Bronchial epithelial cell (primary cell): ENCODE measurements around the gene SCART1. TPM values are rescaled to one million over a fixed set of nuclear protein-coding genes. Genes with fewer than 3 reads are reported as not detected.
"Not testable (repeated sequence)": the region's sequence is repeated elsewhere in the genome, so short reads cannot be mapped to it uniquely, and the experiment has no call there.

Source experiments
- DNase-seq: peaks from one replicate; pipeline ENCODE4 v3.0.0-alpha.2; 2010; ENCODE audit warnings: low read depth
- FAIRE-seq: peaks from 2 replicates; lab custom pipeline; 2011; peaks lifted over from hg19 to GRCh38; lab: Jason Lieb, UNC
- H3K27me3 ChIP-seq: 2 replicates; pipeline ENCODE4 v1.5.1; 2011; ENCODE audit warnings: low read length; ENCODE audit not compliant: control insufficient read depth, insufficient read depth
- H3K36me3 ChIP-seq: 2 replicates; pipeline ENCODE4 v1.5.1; 2011; ENCODE audit warnings: low read length; ENCODE audit not compliant: control insufficient read depth, insufficient read depth
- H3K4me3 ChIP-seq: 2 replicates; pipeline ENCODE4 v1.5.1; 2011; ENCODE audit warnings: mild to moderate bottlenecking, low read depth, low read length, control low read depth
- total RNA-seq: library from RNA; depleted of rRNA; stranded (reverse); fragments of >200 nt; gene quantifications from 2 replicates; pipeline ENCODE4 v1.2.1, GENCODE V29; 2014
- TF ChIP-seq, protein P1 (sequence below): IDR thresholded peaks from 2 replicates; pipeline ENCODE4 v1.5.1; 2011; ENCODE audit warnings: mild to moderate bottlenecking, moderate library complexity, low read length, control low read depth, inconsistent platforms; ENCODE audit not compliant: insufficient read depth, severe bottlenecking

SCART1 gene
- total RNA-seq, 1 donor from 2014 or later: 1.1 TPM

DNA sequence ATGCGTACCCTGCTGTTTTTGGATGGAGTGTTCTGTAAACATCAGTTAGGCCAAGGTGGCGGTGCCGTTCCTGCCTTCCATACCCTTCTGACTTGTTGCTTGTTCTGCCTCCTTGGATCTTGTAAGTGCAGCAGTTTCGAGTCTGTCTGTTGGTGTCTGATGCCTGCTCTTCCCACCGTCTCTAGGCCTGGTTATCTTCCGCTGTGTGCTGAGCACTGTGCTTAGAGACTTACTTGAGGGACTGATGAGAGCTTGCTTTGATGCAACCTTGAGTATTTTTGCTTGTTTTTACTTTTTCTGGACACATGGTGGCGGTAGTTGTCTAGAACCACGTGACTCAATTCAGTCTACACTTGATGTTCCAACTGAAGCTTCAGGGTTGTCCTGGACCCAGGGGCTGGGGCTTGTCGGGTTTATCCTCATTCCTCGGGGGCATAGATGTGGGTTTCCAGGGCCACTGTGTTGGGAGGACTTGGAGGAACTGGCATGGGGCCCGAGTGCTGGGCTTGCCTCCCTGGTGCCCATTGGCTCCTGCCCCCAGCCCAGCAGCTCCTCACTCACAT is 15.0 kb upstream of the SCART1 start:
- Histone ChIP-seq H3K36me3 (no peaks in the 10 kb centered on the region), H3K27me3 (no peaks in the 10 kb centered on the region), H3K4me3 (no peak overlapping the region)
- FAIRE-seq (no peak), DNase-seq (peak; percentile 15)
- TF ChIP-seq, protein P1, sequence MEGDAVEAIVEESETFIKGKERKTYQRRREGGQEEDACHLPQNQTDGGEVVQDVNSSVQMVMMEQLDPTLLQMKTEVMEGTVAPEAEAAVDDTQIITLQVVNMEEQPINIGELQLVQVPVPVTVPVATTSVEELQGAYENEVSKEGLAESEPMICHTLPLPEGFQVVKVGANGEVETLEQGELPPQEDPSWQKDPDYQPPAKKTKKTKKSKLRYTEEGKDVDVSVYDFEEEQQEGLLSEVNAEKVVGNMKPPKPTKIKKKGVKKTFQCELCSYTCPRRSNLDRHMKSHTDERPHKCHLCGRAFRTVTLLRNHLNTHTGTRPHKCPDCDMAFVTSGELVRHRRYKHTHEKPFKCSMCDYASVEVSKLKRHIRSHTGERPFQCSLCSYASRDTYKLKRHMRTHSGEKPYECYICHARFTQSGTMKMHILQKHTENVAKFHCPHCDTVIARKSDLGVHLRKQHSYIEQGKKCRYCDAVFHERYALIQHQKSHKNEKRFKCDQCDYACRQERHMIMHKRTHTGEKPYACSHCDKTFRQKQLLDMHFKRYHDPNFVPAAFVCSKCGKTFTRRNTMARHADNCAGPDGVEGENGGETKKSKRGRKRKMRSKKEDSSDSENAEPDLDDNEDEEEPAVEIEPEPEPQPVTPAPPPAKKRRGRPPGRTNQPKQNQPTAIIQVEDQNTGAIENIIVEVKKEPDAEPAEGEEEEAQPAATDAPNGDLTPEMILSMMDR: peak; percentile 26

DNA sequence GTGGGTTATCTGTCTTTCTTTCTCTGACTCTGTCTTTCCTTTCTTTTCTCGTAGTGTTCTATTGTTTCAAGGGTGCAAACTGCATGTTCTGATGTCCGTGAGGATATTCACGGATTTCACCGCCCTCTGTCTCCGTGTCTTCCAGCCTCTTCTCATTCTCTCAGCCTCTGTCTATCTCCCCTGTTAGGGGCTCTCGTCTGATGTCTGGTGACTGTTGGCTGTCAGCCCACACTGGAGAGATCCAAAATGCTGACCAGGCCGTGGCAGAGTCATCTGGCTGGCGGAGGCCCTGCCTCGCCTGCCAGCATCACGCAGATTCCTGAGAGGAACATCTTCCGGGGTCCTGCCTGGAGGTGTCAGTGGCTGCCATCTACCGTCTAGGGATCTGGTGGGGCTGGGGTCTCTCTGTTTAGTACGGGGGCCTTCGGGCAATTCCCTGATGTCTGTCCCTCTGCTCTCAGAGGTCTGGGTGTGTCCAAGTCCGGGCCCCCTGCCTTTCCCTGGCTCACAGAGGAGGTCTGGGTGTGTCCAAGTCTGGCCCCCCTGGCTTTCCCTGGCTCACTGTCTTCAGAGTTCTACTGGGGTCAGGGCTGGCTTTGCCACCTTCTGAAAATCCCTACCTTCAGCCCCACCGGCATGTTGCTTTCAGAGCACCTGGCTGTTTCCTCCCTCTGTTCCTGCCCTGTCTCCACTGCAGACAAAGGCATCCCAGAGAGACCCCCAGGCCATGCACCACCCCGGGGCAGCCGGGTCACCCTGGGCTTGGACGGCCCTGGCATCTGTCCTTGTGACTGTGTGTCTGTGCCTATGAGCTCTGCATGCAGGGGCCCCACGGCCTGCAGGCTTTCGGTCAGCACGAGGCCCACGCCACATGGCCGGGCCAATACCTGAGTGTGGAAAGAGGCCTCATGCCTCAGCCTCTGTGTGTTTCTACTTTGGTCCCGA is 14.0 kb upstream of the SCART1 start:
- DNase-seq (no peak), FAIRE-seq (no peak)
- Histone ChIP-seq H3K27me3 (no peaks in the 10 kb centered on the region), H3K4me3 (no peak overlapping the region), H3K36me3 (no peaks in the 10 kb centered on the region)
- TF ChIP-seq, protein P1: no peak

DNA sequence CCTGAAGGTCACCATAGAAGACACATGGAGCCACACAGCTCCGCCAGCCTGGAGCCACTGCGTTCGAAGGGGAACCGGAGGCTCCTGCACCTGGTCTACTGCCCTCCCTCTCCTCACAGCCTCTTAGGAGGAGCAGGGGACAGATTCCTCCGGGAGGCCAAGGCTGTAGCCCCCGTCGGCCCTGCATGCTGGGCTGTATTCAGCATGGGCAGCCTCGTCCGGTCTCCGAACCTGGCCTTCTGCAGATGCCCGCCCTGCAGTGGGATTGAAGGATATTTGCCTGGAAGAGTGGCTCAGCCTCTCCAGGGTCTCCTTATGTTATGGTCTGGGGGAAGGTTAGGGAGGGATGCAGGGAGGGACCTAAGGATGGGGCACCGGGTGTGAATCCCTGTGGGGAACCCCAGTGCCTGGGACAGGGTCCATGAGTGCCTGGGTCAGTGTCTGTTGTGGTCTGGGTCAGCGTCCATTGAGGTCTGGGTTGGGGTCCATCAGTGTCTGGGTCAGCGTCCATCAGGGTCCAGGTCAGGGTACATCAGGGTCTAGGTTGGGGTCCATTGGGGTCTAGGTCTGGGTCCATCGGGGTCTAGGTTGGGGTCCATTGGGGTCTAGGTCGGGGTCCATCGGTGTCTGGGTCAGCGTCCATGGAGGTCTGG is 13.0 kb upstream of the SCART1 start:
- H3K4me3 ChIP-seq: no peak overlapping the region
- DNase-seq: no peak
- TF ChIP-seq, protein P1: no peak
- H3K27me3 ChIP-seq: no peaks in the 10 kb centered on the region
- no peak for FAIRE-seq
- H3K36me3 ChIP-seq: no peaks in the 10 kb centered on the region

DNA sequence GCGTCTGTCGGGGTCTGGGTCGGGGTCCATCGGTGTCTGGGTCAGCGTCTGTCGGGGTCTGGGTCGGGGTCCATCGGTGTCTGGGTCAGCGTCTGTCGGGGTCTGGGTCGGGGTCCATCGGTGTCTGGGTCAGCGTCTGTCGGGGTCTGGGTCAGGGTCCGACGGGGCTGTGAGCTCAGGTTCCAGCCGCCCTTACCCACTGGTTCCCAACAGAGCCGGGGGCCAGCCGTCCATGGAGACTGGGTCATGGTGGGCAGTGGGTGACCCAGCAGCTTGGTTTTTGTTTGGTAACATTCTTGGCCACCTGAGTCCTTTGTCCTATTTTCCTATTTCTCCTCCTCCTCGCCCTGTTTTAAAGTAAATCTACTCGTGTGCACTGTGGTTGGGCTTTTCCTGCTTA is 12.4 kb upstream of the SCART1 start:
- not testable (repeated sequence) for FAIRE-seq, DNase-seq, H3K4me3 ChIP-seq, H3K36me3 ChIP-seq, H3K27me3 ChIP-seq

DNA sequence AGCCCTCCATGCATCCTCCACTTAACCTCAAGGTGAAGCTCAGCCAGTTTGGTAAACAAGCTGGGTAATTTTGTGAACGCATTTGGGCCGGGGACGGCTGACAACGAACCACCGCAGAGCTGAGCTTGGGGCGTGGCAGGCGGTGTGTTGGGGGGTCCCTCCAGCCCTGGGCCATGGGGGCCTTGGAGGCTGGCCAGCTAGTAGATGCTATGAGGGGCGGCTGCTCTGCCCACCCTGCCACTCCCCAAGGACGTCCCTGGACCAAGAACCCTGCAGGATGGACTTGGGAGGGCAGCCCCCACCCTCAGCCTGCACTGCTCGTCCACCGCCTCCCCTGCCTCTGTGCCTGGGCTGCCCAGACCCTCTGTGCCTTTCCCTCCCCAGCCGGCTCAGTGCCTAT is 12.0 kb upstream of the SCART1 start:
- Histone ChIP-seq H3K27me3 (no peaks in the 10 kb centered on the region), H3K4me3 (no peak overlapping the region), H3K36me3 (no peaks in the 10 kb centered on the region)
- FAIRE-seq (no peak), DNase-seq (no peak)
- TF ChIP-seq, protein P1: no peak
